HEK293 (cell line): ENCODE results near the gene AIF1.
A peak's percentile ranks its signal among the peaks of the same experiment; 100 is the strongest.

Experiments
- BCL11B ChIP-seq: fragments of 450-650 bp; formaldehyde crosslinking; IDR thresholded peaks from 2 replicates; pipeline ENCODE4 v1.5.1; 2016; ENCODE audit warnings: low read depth, missing biosample characterization, missing genetic modification characterization
- GFI1B ChIP-seq: fragments of 450-650 bp; formaldehyde crosslinking; IDR thresholded peaks from 2 replicates; pipeline ENCODE4 v1.5.1; 2016; ENCODE audit warnings: missing biosample characterization, missing genetic modification characterization
- KLF10 ChIP-seq: fragments of 450-650 bp; IDR thresholded peaks from 2 replicates; pipeline ENCODE4 v1.5.1; 2018; ENCODE audit warnings: missing biosample characterization, mild to moderate bottlenecking, missing genetic modification characterization
- PRDM1 ChIP-seq: fragments of 450-650 bp; formaldehyde crosslinking; IDR thresholded peaks from 2 replicates; pipeline ENCODE4; 2016; ENCODE audit warnings: missing biosample characterization, missing genetic modification characterization
- SCRT2 ChIP-seq: fragments of 450-650 bp; formaldehyde crosslinking; IDR thresholded peaks from 2 replicates; pipeline ENCODE4 v1.5.1; 2016; ENCODE audit warnings: missing biosample characterization, missing genetic modification characterization
- SP3 ChIP-seq: fragments of 450-650 bp; formaldehyde crosslinking; IDR thresholded peaks from 2 replicates; pipeline ENCODE4 v1.5.1; 2016; ENCODE audit warnings: missing biosample characterization, missing genetic modification characterization
- SP7 ChIP-seq: fragments of 450-650 bp; formaldehyde crosslinking; IDR thresholded peaks from 2 replicates; pipeline ENCODE4 v1.5.1; 2016; ENCODE audit warnings: missing biosample characterization, missing genetic modification characterization
- ZBTB21 ChIP-seq: fragments of 450-650 bp; formaldehyde crosslinking; IDR thresholded peaks from 2 replicates; pipeline ENCODE4 v1.5.1; 2017; ENCODE audit warnings: missing biosample characterization, missing genetic modification characterization
- ZBTB7A ChIP-seq: fragments of 450-650 bp; formaldehyde crosslinking; IDR thresholded peaks from 2 replicates; pipeline ENCODE4 v1.5.1; 2016; ENCODE audit warnings: low read depth, missing biosample characterization, missing genetic modification characterization
- ZNF146 ChIP-seq: fragments of 450-650 bp; formaldehyde crosslinking; IDR thresholded peaks from 2 replicates; pipeline ENCODE4 v1.5.1; 2016; ENCODE audit warnings: missing biosample characterization, missing genetic modification characterization
- ZNF239 ChIP-seq: fragments of 450-650 bp; formaldehyde crosslinking; IDR thresholded peaks from 2 replicates; pipeline ENCODE4 v1.5.1; 2016; ENCODE audit warnings: missing biosample characterization, missing genetic modification characterization
- ZNF292 ChIP-seq: fragments of 450-650 bp; formaldehyde crosslinking; IDR thresholded peaks from 2 replicates; pipeline ENCODE4 v1.5.1; 2016; ENCODE audit warnings: low read depth, missing biosample characterization, missing genetic modification characterization, borderline replicate concordance
- ZNF302 ChIP-seq: fragments of 450-650 bp; formaldehyde crosslinking; IDR thresholded peaks from 2 replicates; pipeline ENCODE4 v1.5.1; 2016; ENCODE audit warnings: missing biosample characterization, missing genetic modification characterization, low read depth
- ZNF366 ChIP-seq: fragments of 450-650 bp; formaldehyde crosslinking; conservative IDR thresholded peaks from 2 replicates; pipeline ENCODE4 v1.5.1; 2016; ENCODE audit warnings: missing biosample characterization, missing genetic modification characterization
- ZNF404 ChIP-seq: fragments of 450-650 bp; formaldehyde crosslinking; IDR thresholded peaks from 2 replicates; pipeline ENCODE4 v1.5.1; 2017; ENCODE audit warnings: missing biosample characterization, missing genetic modification characterization
- ZNF426 ChIP-seq: fragments of 450-650 bp; formaldehyde crosslinking; IDR thresholded peaks from 2 replicates; pipeline ENCODE4 v1.5.1; 2017; ENCODE audit warnings: missing biosample characterization, missing genetic modification characterization, mild to moderate bottlenecking, inconsistent platforms, moderate library complexity
- ZNF555 ChIP-seq: fragments of 450-650 bp; formaldehyde crosslinking; conservative IDR thresholded peaks from 2 replicates; pipeline ENCODE4 v1.5.1; 2017; ENCODE audit warnings: missing biosample characterization, mild to moderate bottlenecking, missing genetic modification characterization, inconsistent platforms
- ZNF558 ChIP-seq: fragments of 450-650 bp; formaldehyde crosslinking; IDR thresholded peaks from 2 replicates; pipeline ENCODE4 v1.5.1; 2016; ENCODE audit warnings: missing biosample characterization, missing genetic modification characterization
- ZNF600 ChIP-seq: fragments of 450-650 bp; formaldehyde crosslinking; IDR thresholded peaks from 2 replicates; pipeline ENCODE4 v1.5.1; 2016; ENCODE audit warnings: missing biosample characterization, missing genetic modification characterization
- ZNF621 ChIP-seq: fragments of 450-650 bp; formaldehyde crosslinking; IDR thresholded peaks from 2 replicates; pipeline ENCODE4 v1.5.1; 2017; ENCODE audit warnings: missing biosample characterization, missing genetic modification characterization
- ZNF664 ChIP-seq: fragments of 450-650 bp; formaldehyde crosslinking; IDR thresholded peaks from 2 replicates; pipeline ENCODE4 v1.5.1; 2016; ENCODE audit warnings: missing biosample characterization, missing genetic modification characterization
- TF ChIP-seq, protein P1 (sequence below): fragments of 450-650 bp; formaldehyde crosslinking; IDR thresholded peaks from 2 replicates; pipeline ENCODE4 v1.5.1; 2016; ENCODE audit warnings: missing biosample characterization, missing genetic modification characterization
- TF ChIP-seq, protein P2 (sequence below): fragments of 450-650 bp; formaldehyde crosslinking; IDR thresholded peaks from 2 replicates; pipeline ENCODE4 v1.5.1; 2016; ENCODE audit warnings: missing biosample characterization, missing genetic modification characterization, low read depth
- TF ChIP-seq, protein P3 (sequence below): IDR thresholded peaks from 2 replicates; pipeline ENCODE4 v1.6.1; 2011; ENCODE audit warnings: mild to moderate bottlenecking, low read depth, low read length, borderline replicate concordance
- TF ChIP-seq, protein P4 (sequence below): fragments of 450-650 bp; formaldehyde crosslinking; IDR thresholded peaks from 2 replicates; pipeline ENCODE4 v1.5.1; 2016; ENCODE audit warnings: missing biosample characterization, missing genetic modification characterization
- TF ChIP-seq, protein P5 (sequence below): fragments of 450-650 bp; formaldehyde crosslinking; conservative IDR thresholded peaks from 2 replicates; pipeline ENCODE4 v1.5.1; 2016; ENCODE audit warnings: low read depth, missing biosample characterization, missing genetic modification characterization

Gene AIF1

DNA sequence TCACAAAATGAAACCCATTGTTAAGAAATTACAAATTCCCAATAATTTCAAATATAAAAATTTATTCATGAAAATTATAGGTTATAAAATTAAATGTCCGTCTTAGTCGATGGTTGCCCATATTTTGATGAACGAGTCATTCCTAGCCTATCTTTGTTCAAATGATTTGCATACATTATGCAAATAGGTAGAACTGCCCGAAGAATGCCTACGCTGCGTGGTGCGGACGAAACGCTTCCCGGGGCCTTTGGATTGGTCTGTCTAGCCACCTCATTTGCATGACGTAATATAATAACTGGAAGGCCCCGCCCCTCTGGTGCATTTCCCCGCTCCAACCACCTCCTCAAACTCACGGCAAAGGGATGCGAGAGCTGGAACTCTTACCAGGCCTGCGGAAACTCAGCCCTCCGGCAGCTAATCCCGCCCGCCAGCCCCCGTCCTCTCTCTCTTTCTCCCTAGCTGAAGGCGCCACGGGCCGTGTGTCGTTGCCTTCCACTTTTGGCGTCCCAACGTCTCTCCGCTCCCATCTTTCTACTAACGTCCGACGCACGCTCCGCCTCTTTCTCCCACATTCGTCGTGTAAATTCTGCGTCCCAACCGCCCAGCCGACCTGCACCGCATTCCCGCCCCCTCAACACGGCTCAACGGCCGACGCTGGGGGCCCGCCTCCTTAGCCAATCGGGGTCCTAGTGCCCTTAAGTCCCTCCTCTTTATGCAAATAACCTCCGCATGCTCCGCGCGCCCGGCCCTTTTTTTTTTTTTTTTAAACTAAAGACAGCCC, 5.0 kb downstream of the AIF1 start (continued):
- TF ChIP-seq, protein P1, sequence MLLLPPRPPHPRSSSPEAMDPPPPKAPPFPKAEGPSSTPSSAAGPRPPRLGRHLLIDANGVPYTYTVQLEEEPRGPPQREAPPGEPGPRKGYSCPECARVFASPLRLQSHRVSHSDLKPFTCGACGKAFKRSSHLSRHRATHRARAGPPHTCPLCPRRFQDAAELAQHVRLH (tag by site-specific recombination), result no peak
- peak; percentile 95 for TF ChIP-seq ZBTB21
- TF ChIP-seq ZNF404, result no peak
- TF ChIP-seq ZNF302 (tag by site-specific recombination), result no peak
- no peak for TF ChIP-seq ZNF555 (tag by site-specific recombination)
- peak; percentile 62 for TF ChIP-seq SP7 (tag by site-specific recombination)
- no peak for TF ChIP-seq ZNF558 (tag by site-specific recombination)
- no peak for TF ChIP-seq PRDM1
- no peak for TF ChIP-seq GFI1B
- TF ChIP-seq ZNF600, result peak; percentile 91
- TF ChIP-seq ZNF621, result no peak
- peak; percentile 99 for TF ChIP-seq KLF10
- no peak for TF ChIP-seq ZBTB7A (tag by site-specific recombination)
- no peak for TF ChIP-seq ZNF146 (tag by site-specific recombination)
- TF ChIP-seq SCRT2 (tag by site-specific recombination), result no peak
- TF ChIP-seq ZNF366 (tag by site-specific recombination), result peak; percentile 96
- peak; percentile 18; the same call in 1 of the 2 replicates for TF ChIP-seq ZNF239 (tag by site-specific recombination)
- TF ChIP-seq, protein P2, sequence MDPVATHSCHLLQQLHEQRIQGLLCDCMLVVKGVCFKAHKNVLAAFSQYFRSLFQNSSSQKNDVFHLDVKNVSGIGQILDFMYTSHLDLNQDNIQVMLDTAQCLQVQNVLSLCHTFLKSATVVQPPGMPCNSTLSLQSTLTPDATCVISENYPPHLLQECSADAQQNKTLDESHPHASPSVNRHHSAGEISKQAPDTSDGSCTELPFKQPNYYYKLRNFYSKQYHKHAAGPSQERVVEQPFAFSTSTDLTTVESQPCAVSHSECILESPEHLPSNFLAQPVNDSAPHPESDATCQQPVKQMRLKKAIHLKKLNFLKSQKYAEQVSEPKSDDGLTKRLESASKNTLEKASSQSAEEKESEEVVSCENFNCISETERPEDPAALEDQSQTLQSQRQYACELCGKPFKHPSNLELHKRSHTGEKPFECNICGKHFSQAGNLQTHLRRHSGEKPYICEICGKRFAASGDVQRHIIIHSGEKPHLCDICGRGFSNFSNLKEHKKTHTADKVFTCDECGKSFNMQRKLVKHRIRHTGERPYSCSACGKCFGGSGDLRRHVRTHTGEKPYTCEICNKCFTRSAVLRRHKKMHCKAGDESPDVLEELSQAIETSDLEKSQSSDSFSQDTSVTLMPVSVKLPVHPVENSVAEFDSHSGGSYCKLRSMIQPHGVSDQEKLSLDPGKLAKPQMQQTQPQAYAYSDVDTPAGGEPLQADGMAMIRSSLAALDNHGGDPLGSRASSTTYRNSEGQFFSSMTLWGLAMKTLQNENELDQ, result no peak
- TF ChIP-seq ZNF426 (tag by site-specific recombination), result no peak
- TF ChIP-seq ZNF664 (tag by site-specific recombination), result no peak
- no peak for TF ChIP-seq ZNF292 (tag by site-specific recombination)
- TF ChIP-seq, protein P3, sequence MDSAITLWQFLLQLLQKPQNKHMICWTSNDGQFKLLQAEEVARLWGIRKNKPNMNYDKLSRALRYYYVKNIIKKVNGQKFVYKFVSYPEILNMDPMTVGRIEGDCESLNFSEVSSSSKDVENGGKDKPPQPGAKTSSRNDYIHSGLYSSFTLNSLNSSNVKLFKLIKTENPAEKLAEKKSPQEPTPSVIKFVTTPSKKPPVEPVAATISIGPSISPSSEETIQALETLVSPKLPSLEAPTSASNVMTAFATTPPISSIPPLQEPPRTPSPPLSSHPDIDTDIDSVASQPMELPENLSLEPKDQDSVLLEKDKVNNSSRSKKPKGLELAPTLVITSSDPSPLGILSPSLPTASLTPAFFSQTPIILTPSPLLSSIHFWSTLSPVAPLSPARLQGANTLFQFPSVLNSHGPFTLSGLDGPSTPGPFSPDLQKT, result no peak
- TF ChIP-seq, protein P4, sequence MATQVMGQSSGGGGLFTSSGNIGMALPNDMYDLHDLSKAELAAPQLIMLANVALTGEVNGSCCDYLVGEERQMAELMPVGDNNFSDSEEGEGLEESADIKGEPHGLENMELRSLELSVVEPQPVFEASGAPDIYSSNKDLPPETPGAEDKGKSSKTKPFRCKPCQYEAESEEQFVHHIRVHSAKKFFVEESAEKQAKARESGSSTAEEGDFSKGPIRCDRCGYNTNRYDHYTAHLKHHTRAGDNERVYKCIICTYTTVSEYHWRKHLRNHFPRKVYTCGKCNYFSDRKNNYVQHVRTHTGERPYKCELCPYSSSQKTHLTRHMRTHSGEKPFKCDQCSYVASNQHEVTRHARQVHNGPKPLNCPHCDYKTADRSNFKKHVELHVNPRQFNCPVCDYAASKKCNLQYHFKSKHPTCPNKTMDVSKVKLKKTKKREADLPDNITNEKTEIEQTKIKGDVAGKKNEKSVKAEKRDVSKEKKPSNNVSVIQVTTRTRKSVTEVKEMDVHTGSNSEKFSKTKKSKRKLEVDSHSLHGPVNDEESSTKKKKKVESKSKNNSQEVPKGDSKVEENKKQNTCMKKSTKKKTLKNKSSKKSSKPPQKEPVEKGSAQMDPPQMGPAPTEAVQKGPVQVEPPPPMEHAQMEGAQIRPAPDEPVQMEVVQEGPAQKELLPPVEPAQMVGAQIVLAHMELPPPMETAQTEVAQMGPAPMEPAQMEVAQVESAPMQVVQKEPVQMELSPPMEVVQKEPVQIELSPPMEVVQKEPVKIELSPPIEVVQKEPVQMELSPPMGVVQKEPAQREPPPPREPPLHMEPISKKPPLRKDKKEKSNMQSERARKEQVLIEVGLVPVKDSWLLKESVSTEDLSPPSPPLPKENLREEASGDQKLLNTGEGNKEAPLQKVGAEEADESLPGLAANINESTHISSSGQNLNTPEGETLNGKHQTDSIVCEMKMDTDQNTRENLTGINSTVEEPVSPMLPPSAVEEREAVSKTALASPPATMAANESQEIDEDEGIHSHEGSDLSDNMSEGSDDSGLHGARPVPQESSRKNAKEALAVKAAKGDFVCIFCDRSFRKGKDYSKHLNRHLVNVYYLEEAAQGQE, result no peak
- no peak for TF ChIP-seq BCL11B (tag by site-specific recombination)
- TF ChIP-seq, protein P5, sequence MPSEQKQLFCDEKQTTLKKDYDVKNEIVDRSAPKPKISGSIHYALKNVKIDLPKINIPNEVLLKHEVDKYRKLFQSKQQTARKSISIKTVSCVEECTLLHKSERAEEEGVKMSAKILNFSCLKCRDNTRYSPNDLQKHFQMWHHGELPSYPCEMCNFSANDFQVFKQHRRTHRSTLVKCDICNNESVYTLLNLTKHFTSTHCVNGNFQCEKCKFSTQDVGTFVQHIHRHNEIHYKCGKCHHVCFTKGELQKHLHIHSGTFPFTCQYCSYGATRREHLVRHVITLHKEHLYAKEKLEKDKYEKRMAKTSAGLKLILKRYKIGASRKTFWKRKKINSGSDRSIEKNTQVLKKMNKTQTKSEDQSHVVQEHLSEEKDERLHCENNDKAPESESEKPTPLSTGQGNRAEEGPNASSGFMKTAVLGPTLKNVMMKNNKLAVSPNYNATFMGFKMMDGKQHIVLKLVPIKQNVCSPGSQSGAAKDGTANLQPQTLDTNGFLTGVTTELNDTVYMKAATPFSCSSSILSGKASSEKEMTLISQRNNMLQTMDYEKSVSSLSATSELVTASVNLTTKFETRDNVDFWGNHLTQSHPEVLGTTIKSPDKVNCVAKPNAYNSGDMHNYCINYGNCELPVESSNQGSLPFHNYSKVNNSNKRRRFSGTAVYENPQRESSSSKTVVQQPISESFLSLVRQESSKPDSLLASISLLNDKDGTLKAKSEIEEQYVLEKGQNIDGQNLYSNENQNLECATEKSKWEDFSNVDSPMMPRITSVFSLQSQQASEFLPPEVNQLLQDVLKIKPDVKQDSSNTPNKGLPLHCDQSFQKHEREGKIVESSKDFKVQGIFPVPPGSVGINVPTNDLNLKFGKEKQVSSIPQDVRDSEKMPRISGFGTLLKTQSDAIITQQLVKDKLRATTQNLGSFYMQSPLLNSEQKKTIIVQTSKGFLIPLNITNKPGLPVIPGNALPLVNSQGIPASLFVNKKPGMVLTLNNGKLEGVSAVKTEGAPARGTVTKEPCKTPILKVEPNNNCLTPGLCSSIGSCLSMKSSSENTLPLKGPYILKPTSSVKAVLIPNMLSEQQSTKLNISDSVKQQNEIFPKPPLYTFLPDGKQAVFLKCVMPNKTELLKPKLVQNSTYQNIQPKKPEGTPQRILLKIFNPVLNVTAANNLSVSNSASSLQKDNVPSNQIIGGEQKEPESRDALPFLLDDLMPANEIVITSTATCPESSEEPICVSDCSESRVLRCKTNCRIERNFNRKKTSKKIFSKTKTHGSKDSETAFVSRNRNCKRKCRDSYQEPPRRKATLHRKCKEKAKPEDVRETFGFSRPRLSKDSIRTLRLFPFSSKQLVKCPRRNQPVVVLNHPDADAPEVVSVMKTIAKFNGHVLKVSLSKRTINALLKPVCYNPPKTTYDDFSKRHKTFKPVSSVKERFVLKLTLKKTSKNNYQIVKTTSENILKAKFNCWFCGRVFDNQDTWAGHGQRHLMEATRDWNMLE (tag by site-specific recombination), result no peak
- peak; percentile 93 for TF ChIP-seq SP3 (tag by site-specific recombination)
